ENCODE results near the gene LNX1. TPM values are rescaled to one million over a fixed set of nuclear protein-coding genes. Genes with fewer than 3 reads are reported as not detected.
"Not testable (repeated sequence)": the region's sequence is repeated elsewhere in the genome, so short reads cannot be mapped to it uniquely, and the experiment has no call there.

LNX1 gene
- total RNA-seq, 4 donors from 2014 or later: 14.5 to 41.0 (median 22.9) TPM

GRCh38 chr4:53427366-53427765 is 163.9 kb downstream of the LNX1 start:
- Histone ChIP-seq H3K27ac (no peak overlapping the region), H3K4me1 (no peaks in the 10 kb centered on the region), H3K4me3 (no peak overlapping the region), H3K27me3 (no peaks in the 10 kb centered on the region), H3K36me3 (peaks cover 0 to 59% (median 10%) of the 10 kb centered on the region in 3 donors), H3K9me3 (no peaks in the 10 kb centered on the region)
- no peak for DNase-seq
- TF ChIP-seq POLR2A (IDR thresholded peaks at IDR 0.05) (no peak), CTCF (IDR thresholded peaks at IDR 0.05) (no peak)
- intact Hi-C loops (cut with DNase I): no loop called here

GRCh38 chr4:53424280-53424679 is 167.0 kb downstream of the LNX1 start:
- no peaks in the 10 kb centered on the region for H3K9me3 ChIP-seq
- DNase-seq: no peak
- no peak overlapping the region for H3K27ac ChIP-seq
- H3K4me3 ChIP-seq: no peak overlapping the region
- H3K36me3 ChIP-seq: peaks cover 0 to 41% (median 6%) of the 10 kb centered on the region in 3 donors
- TF ChIP-seq POLR2A (IDR thresholded peaks at IDR 0.05): no peak
- TF ChIP-seq CTCF (IDR thresholded peaks at IDR 0.05): no peak
- H3K4me1 ChIP-seq: no peaks in the 10 kb centered on the region
- intact Hi-C loops (cut with DNase I): no loop called here
- no peaks in the 10 kb centered on the region for H3K27me3 ChIP-seq

- 100% methylated on average over 1 of the region's 1 CpG for WGBS, 2 donors
- intact Hi-C loops (cut with DNase I): no loop called here
- Histone ChIP-seq H3K4me3 (no peak overlapping the region), H3K9me3 (no peaks in the 10 kb centered on the region), H3K27me3 (no peaks in the 10 kb centered on the region), H3K36me3 (peaks cover 0 to 27% (median 0%) of the 10 kb centered on the region in 3 donors), H3K27ac (no peak overlapping the region), H3K4me1 (no peaks in the 10 kb centered on the region)
- no peak for DNase-seq
- no peak for TF ChIP-seq CTCF (IDR thresholded peaks at IDR 0.05)
- no peak for TF ChIP-seq POLR2A (IDR thresholded peaks at IDR 0.05)
Observed at GRCh38 chr4:53422367-53422766, 168.9 kb downstream of the LNX1 start.

GRCh38 chr4:53421791-53422190 is 169.5 kb downstream of the LNX1 start:
- 95 to 97% methylated on average over 2 of the region's 2 CpGs for WGBS, 2 donors
- intact Hi-C loops (cut with DNase I): no loop called here
- no peak for DNase-seq
- no peaks in the 10 kb centered on the region for H3K4me1 ChIP-seq
- no peak overlapping the region for H3K27ac ChIP-seq
- TF ChIP-seq CTCF (IDR thresholded peaks at IDR 0.05) (no peak), POLR2A (IDR thresholded peaks at IDR 0.05) (no peak)
- H3K9me3 ChIP-seq: no peaks in the 10 kb centered on the region
- peaks cover 0 to 21% (median 0%) of the 10 kb centered on the region in 3 donors for H3K36me3 ChIP-seq
- no peak overlapping the region for H3K4me3 ChIP-seq
- H3K27me3 ChIP-seq: no peaks in the 10 kb centered on the region

- H3K4me3 ChIP-seq: no peak overlapping the region
- WGBS, 2 donors: 90 to 98% methylated on average over 3 of the region's 3 CpGs
- H3K9me3 ChIP-seq: no peaks in the 10 kb centered on the region
- H3K27ac ChIP-seq: no peak overlapping the region
- peaks cover 0 to 42% (median 4%) of the 10 kb centered on the region in 3 donors for H3K36me3 ChIP-seq
- intact Hi-C loops (cut with DNase I): no loop called here
- TF ChIP-seq CTCF (IDR thresholded peaks at IDR 0.05) (no peak), POLR2A (IDR thresholded peaks at IDR 0.05) (no peak)
- no peak for DNase-seq
- no peaks in the 10 kb centered on the region for H3K27me3 ChIP-seq
- no peaks in the 10 kb centered on the region for H3K4me1 ChIP-seq
Observed at GRCh38 chr4:53419208-53419607, 172.1 kb downstream of the LNX1 start.

GRCh38 chr4:53409479-53409878 is 181.8 kb downstream of the LNX1 start:
- H3K27me3 ChIP-seq; H3K27ac ChIP-seq; DNase-seq; H3K4me1 ChIP-seq; intact Hi-C loops (cut with DNase I); H3K9me3 ChIP-seq; H3K4me3 ChIP-seq: not testable (repeated sequence)
- H3K36me3 ChIP-seq: peaks cover 0 to 25% (median 0%) of the 10 kb centered on the region in 3 donors
- WGBS, 2 donors: 94 to 100% methylated on average over 1 to 5 of the region's 11 CpGs
